Liver (tissue), 3 donors: ENCODE results near the gene PAN2.

Source experiments
- EGR1 ChIP-seq, 2 donors: IDR thresholded peaks; 2 replicates each; pipeline ENCODE4 v1.6.1; 2016 to 2018; ENCODE audit warnings: antibody characterized with exemption in 2 of 2, low read depth in 2 of 2
- GABPA ChIP-seq, 2 donors: IDR thresholded peaks in 1 of 2; conservative IDR thresholded peaks in 1 of 2; 2 replicates each; pipeline ENCODE4 v1.6.1; 2016; ENCODE audit warnings: antibody characterized with exemption in 2 of 2, mild to moderate bottlenecking in 1 of 2, moderate library complexity in 1 of 2
- HNF4G ChIP-seq: IDR thresholded peaks from 2 replicates; pipeline ENCODE4 v1.6.1; 2016; ENCODE audit warnings: antibody characterized with exemption
- RAD21 ChIP-seq, 2 donors: IDR thresholded peaks; 2 replicates each; pipeline ENCODE4 v1.6.1; 2016; ENCODE audit warnings: antibody characterized with exemption in 2 of 2, mild to moderate bottlenecking in 2 of 2
- RXRA ChIP-seq, 2 donors: IDR thresholded peaks; 2 replicates each; pipeline ENCODE4 v1.6.1; 2017 to 2018; ENCODE audit warnings: antibody characterized with exemption in 2 of 2, mild to moderate bottlenecking in 1 of 2
- SP1 ChIP-seq: IDR thresholded peaks from 2 replicates; pipeline ENCODE4 v1.6.1; 2018; ENCODE audit warnings: antibody characterized with exemption, mild to moderate bottlenecking
- TAF1 ChIP-seq: conservative IDR thresholded peaks from 2 replicates; pipeline ENCODE4 v1.6.1; 2016; ENCODE audit warnings: antibody characterized with exemption, mild to moderate bottlenecking
- YY1 ChIP-seq: IDR thresholded peaks from 2 replicates; pipeline ENCODE4 v1.6.1; 2016; ENCODE audit warnings: antibody characterized with exemption, mild to moderate bottlenecking
- TF ChIP-seq, protein P1 (sequence below): fragments of 150-350 bp; IDR thresholded peaks from 2 replicates; pipeline ENCODE4 v1.5.1; 2017; ENCODE audit warnings: improper control_type of control experiment, low read depth, low read length; ENCODE audit not compliant: missing input control
- TF ChIP-seq, protein P2 (sequence below): IDR thresholded peaks from 2 replicates; pipeline ENCODE4 v1.6.1; 2016; ENCODE audit warnings: antibody characterized with exemption, mild to moderate bottlenecking
- TF ChIP-seq, protein P3 (sequence below): IDR thresholded peaks from 2 replicates; pipeline ENCODE4 v1.6.1; 2016; ENCODE audit warnings: antibody characterized with exemption
- donor health status: healthy.
- donor health status: healthy.

DNA sequence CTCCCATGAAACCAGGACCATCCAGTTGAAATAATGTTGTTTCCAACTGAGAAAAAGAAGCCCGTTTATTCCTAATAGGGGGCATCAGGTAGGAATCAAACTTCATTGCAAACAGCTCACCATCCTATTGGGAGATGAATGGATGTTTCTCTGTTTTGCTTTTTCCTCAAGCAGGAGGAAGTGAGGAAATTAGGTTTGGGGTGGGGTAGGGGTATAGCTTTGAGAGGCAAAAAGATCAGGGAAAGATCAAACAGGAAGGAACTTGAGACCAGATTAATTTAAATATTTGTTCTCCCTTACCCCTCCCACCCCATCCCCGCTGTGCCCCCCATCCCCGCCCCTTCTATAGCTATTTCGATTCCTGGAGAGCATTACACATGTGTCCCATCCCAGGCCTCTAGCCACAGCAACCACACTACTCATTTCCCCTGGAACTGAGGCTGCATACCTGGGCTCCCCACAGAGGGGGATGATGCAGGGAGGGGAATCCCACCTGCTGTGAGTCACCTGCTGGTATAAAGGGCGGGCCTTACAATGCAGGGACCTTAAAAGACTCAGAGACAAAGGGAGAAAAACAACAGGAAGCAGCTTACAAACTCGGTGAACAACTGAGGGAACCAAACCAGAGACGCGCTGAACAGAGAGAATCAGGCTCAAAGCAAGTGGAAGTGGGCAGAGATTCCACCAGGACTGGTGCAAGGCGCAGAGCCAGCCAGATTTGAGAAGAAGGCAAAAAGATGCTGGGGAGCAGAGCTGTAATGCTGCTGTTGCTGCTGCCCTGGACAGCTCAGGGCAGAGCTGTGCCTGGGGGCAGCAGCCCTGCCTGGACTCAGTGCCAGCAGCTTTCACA, 4.7 kb upstream of the PAN2 start, which contains the start of gene IL23A:
- TF ChIP-seq, protein P1, sequence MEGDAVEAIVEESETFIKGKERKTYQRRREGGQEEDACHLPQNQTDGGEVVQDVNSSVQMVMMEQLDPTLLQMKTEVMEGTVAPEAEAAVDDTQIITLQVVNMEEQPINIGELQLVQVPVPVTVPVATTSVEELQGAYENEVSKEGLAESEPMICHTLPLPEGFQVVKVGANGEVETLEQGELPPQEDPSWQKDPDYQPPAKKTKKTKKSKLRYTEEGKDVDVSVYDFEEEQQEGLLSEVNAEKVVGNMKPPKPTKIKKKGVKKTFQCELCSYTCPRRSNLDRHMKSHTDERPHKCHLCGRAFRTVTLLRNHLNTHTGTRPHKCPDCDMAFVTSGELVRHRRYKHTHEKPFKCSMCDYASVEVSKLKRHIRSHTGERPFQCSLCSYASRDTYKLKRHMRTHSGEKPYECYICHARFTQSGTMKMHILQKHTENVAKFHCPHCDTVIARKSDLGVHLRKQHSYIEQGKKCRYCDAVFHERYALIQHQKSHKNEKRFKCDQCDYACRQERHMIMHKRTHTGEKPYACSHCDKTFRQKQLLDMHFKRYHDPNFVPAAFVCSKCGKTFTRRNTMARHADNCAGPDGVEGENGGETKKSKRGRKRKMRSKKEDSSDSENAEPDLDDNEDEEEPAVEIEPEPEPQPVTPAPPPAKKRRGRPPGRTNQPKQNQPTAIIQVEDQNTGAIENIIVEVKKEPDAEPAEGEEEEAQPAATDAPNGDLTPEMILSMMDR, result no peak
- TF ChIP-seq YY1 (no peak), SP1 (no peak), RXRA (IDR thresholded peaks at IDR 0.05) (no peak), GABPA (IDR thresholded peaks at IDR 0.05 in 1 of 2, conservative IDR thresholded peaks at IDR 0.05 in 1 of 2) (no peak), HNF4G (no peak), TAF1 (no peak), RAD21 (IDR thresholded peaks at IDR 0.05) (no peak), EGR1 (IDR thresholded peaks at IDR 0.05; ENCODE audit: low read depth in 2 of 2) (no peak)
- TF ChIP-seq, protein P2, sequence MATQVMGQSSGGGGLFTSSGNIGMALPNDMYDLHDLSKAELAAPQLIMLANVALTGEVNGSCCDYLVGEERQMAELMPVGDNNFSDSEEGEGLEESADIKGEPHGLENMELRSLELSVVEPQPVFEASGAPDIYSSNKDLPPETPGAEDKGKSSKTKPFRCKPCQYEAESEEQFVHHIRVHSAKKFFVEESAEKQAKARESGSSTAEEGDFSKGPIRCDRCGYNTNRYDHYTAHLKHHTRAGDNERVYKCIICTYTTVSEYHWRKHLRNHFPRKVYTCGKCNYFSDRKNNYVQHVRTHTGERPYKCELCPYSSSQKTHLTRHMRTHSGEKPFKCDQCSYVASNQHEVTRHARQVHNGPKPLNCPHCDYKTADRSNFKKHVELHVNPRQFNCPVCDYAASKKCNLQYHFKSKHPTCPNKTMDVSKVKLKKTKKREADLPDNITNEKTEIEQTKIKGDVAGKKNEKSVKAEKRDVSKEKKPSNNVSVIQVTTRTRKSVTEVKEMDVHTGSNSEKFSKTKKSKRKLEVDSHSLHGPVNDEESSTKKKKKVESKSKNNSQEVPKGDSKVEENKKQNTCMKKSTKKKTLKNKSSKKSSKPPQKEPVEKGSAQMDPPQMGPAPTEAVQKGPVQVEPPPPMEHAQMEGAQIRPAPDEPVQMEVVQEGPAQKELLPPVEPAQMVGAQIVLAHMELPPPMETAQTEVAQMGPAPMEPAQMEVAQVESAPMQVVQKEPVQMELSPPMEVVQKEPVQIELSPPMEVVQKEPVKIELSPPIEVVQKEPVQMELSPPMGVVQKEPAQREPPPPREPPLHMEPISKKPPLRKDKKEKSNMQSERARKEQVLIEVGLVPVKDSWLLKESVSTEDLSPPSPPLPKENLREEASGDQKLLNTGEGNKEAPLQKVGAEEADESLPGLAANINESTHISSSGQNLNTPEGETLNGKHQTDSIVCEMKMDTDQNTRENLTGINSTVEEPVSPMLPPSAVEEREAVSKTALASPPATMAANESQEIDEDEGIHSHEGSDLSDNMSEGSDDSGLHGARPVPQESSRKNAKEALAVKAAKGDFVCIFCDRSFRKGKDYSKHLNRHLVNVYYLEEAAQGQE, result no peak
- TF ChIP-seq, protein P3, sequence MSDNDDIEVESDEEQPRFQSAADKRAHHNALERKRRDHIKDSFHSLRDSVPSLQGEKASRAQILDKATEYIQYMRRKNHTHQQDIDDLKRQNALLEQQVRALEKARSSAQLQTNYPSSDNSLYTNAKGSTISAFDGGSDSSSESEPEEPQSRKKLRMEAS, result no peak
